ENCODE measurements around the gene RNF4.
"Not testable (repeated sequence)": the region's sequence is repeated elsewhere in the genome, so short reads cannot be mapped to it uniquely, and the experiment has no call there.

RNF4 gene

GRCh38 chr4:2537011-2537830 lies 68.3 kb downstream of the RNF4 start:
- DNase-seq, result peak; percentile 29 to 63 (median 52)

- DNase-seq, result not testable (repeated sequence)
Observed at GRCh38 chr4:2543580-2544191, 74.8 kb downstream of the RNF4 start.

- no peak for DNase-seq
Observed at GRCh38 chr4:2545321-2546013, 76.6 kb downstream of the RNF4 start.

- DNase-seq, result no peak
Observed at GRCh38 chr4:2546286-2546823, 77.4 kb downstream of the RNF4 start.

- DNase-seq, result not testable (repeated sequence)
Observed at GRCh38 chr4:2546961-2547691, 78.2 kb downstream of the RNF4 start.

- no peak for DNase-seq
Observed at GRCh38 chr4:2551118-2551517, 82.2 kb downstream of the RNF4 start.

- no peak for DNase-seq
Observed at GRCh38 chr4:2552806-2553205, 83.9 kb downstream of the RNF4 start.

- DNase-seq, result no peak
Observed at GRCh38 chr4:2558301-2558700, 89.4 kb downstream of the RNF4 start.

GRCh38 chr4:2560167-2560566 lies 91.3 kb downstream of the RNF4 start:
- DNase-seq, result no peak
